HepG2 (cell line): ENCODE measurements around the gene CCDC69. TPM values are rescaled to one million over a fixed set of nuclear protein-coding genes. Genes with fewer than 3 reads are reported as not detected.
A peak's percentile ranks its signal among the peaks of the same experiment; 100 is the strongest.

ENCODE experiments used
- ARID2 ChIP-seq: sonication (generic); formaldehyde crosslinking; IDR thresholded peaks from 2 replicates; pipeline ENCODE4 v1.8.1; 2022; ENCODE audit warnings: mild to moderate bottlenecking, missing genetic modification reagents, borderline replicate concordance
- CBX5 ChIP-seq: sonication (generic); formaldehyde crosslinking; IDR thresholded peaks from 2 replicates; pipeline ENCODE4 v1.4.0; 2020; ENCODE audit warnings: missing genetic modification reagents, borderline replicate concordance
- CENPT ChIP-seq: sonication (generic); formaldehyde crosslinking; IDR thresholded peaks from 2 replicates; pipeline ENCODE4 v1.8.0; 2022; ENCODE audit warnings: low read depth, mild to moderate bottlenecking, moderate library complexity, missing genetic modification reagents
- CHCHD3 ChIP-seq: sonication (generic); formaldehyde crosslinking; IDR thresholded peaks from 2 replicates; pipeline ENCODE4 v1.8.0; 2022; ENCODE audit warnings: mild to moderate bottlenecking, missing genetic modification reagents, moderate library complexity
- EZH2 ChIP-seq: conservative IDR thresholded peaks from 2 replicates; pipeline ENCODE4 v1.6.1; 2012; ENCODE audit warnings: mild to moderate bottlenecking, low read depth, low read length, moderate library complexity
- FUBP1 ChIP-seq: sonication (generic); formaldehyde crosslinking; IDR thresholded peaks from 2 replicates; pipeline ENCODE4 v1.5.1; 2020; ENCODE audit warnings: missing genetic modification reagents, mild to moderate bottlenecking, borderline replicate concordance
- GATAD2A ChIP-seq: IDR thresholded peaks from 2 replicates; pipeline ENCODE4 v1.6.1; 2016
- HOXA5 ChIP-seq: sonication (generic); formaldehyde crosslinking; IDR thresholded peaks from 2 replicates; pipeline ENCODE4 v1.4.0; 2020; ENCODE audit warnings: missing genetic modification reagents
- KDM1A ChIP-seq: IDR thresholded peaks from 2 replicates; pipeline ENCODE4 v1.6.1; 2016; ENCODE audit warnings: missing compliant biosample characterization
- KDM6A ChIP-seq: IDR thresholded peaks from 2 replicates; pipeline ENCODE4 v1.6.1; 2016; ENCODE audit warnings: low read depth
- NPAS2 ChIP-seq: sonication (generic); formaldehyde crosslinking; IDR thresholded peaks from 2 replicates; pipeline ENCODE4 v1.8.0; 2022; ENCODE audit warnings: mild to moderate bottlenecking, missing genetic modification reagents, borderline replicate concordance
- PLSCR1 ChIP-seq: sonication (generic); formaldehyde crosslinking; IDR thresholded peaks from 2 replicates; pipeline ENCODE4 v1.5.0; 2020; ENCODE audit warnings: missing genetic modification reagents, mild to moderate bottlenecking, borderline replicate concordance
- POLR2AphosphoS2 ChIP-seq: IDR thresholded peaks from 2 replicates; pipeline ENCODE4 v1.6.1; 2011; ENCODE audit warnings: low read depth, low read length, improper control_type of control experiment
- SMAD9 ChIP-seq: sonication (generic); formaldehyde crosslinking; IDR thresholded peaks from 2 replicates; pipeline ENCODE4 v1.5.1; 2020; ENCODE audit warnings: mild to moderate bottlenecking, missing genetic modification reagents
- ZBTB10 ChIP-seq: sonication (generic); formaldehyde crosslinking; IDR thresholded peaks from 2 replicates; pipeline ENCODE4 v1.4.0; 2020; ENCODE audit warnings: missing genetic modification reagents, borderline replicate concordance
- ZBTB8A ChIP-seq: sonication (generic); formaldehyde crosslinking; IDR thresholded peaks from 2 replicates; pipeline ENCODE4 v1.4.0; 2020; ENCODE audit warnings: mild to moderate bottlenecking, low read depth, missing genetic modification reagents, borderline replicate concordance
- ZMAT3 ChIP-seq: sonication (generic); formaldehyde crosslinking; conservative IDR thresholded peaks from 2 replicates; pipeline ENCODE4 v1.7.0; 2021; ENCODE audit warnings: missing genetic modification reagents
- ZNF282 ChIP-seq: fragments of 450-650 bp; IDR thresholded peaks from 2 replicates; pipeline ENCODE4 v1.6.1; 2018; ENCODE audit not compliant: partially characterized antibody
- ZNF484 ChIP-seq: sonication (generic); formaldehyde crosslinking; IDR thresholded peaks from 2 replicates; pipeline ENCODE4 v1.5.1; 2020; ENCODE audit warnings: mild to moderate bottlenecking, low read depth, missing genetic modification reagents, borderline replicate concordance
- ZNF501 ChIP-seq: sonication (generic); formaldehyde crosslinking; IDR thresholded peaks from 2 replicates; pipeline ENCODE4 v1.5.1; 2020; ENCODE audit warnings: mild to moderate bottlenecking, moderate library complexity, missing genetic modification reagents
- ZNF556 ChIP-seq: sonication (generic); formaldehyde crosslinking; IDR thresholded peaks from 2 replicates; pipeline ENCODE4 v1.4.0; 2020; ENCODE audit warnings: mild to moderate bottlenecking, missing genetic modification reagents, borderline replicate concordance
- ZNF589 ChIP-seq: sonication (generic); formaldehyde crosslinking; conservative IDR thresholded peaks from 2 replicates; pipeline ENCODE4 v1.8.0; 2022; ENCODE audit warnings: mild to moderate bottlenecking, moderate library complexity, missing genetic modification reagents
- ZNF660 ChIP-seq: sonication (generic); formaldehyde crosslinking; IDR thresholded peaks from 2 replicates; pipeline ENCODE4 v1.5.1; 2020; ENCODE audit warnings: mild to moderate bottlenecking, low read depth, missing genetic modification reagents, borderline replicate concordance
- ZSCAN9 ChIP-seq: IDR thresholded peaks from 2 replicates; pipeline ENCODE4 v1.6.1; 2016; ENCODE audit warnings: borderline replicate concordance
- polyA plus RNA-seq, 8 experiments: library from polyadenylated mRNA; depleted of rRNA in 3 of 8; stranded (reverse) in 7 of 8; unstranded in 1 of 8; fragments of >200 nt; fragmentation: Illumina TruSeq in 4 of 8; extraction: Trizol in 4 of 8; gene quantifications; 2 replicates each; pipeline versions ENCODE4 v1.2.1 to v1.2.3, GENCODE V29; 2011 to 2016; ENCODE audit warnings: low read depth in 4 of 8, missing spikeins in 1 of 8, mixed read lengths in 1 of 8; ENCODE audit not compliant: insufficient read depth in 1 of 8
- total RNA-seq, 5 experiments: library from RNA; depleted of rRNA; stranded (reverse); fragments of >200 nt; fragmentation: Illumina TruSeq; extraction: Trizol; gene quantifications; 2 replicates each; pipeline ENCODE4 v1.2.3, GENCODE V29; 2016; ENCODE audit warnings: low read depth in 1 of 5

Gene CCDC69
- total and polyA plus RNA-seq, 2 of the 13 experiments (the other 11 are each of a cell fraction or from before 2014, with no cell fraction given): 12.2 to 45.2 TPM

- TF ChIP-seq CBX5 (CRISPR knock-in tag) (no peak), POLR2AphosphoS2 (no peak), NPAS2 (CRISPR knock-in tag) (no peak), HOXA5 (CRISPR knock-in tag) (no peak), EZH2 (no peak), KDM6A (CRISPR knock-in tag) (peak; percentile 50; the same call in 1 of the 2 replicates), ZNF660 (no peak), ZSCAN9 (CRISPR knock-in tag) (no peak), ZNF556 (no peak), CHCHD3 (CRISPR knock-in tag) (no peak), ZNF484 (CRISPR knock-in tag) (no peak), FUBP1 (no peak), ZBTB8A (CRISPR knock-in tag) (no peak), ZNF589 (CRISPR knock-in tag) (no peak), SMAD9 (CRISPR knock-in tag) (no peak), KDM1A (no peak; the same call in 1 of the 2 replicates), ZNF501 (CRISPR knock-in tag) (no peak), ZBTB10 (CRISPR knock-in tag) (no peak; the same call in 1 of the 2 replicates), GATAD2A (peak; percentile 88), CENPT (CRISPR knock-in tag) (no peak), ARID2 (no peak), PLSCR1 (CRISPR knock-in tag) (no peak), ZMAT3 (CRISPR knock-in tag) (no peak), ZNF282 (no peak)
Measured at GRCh38 chr5:151155775-151156506, 68.0 kb downstream of the CCDC69 start (continued).
